ENCODE results near the gene TSPAN3.
A peak's percentile ranks its signal among the peaks of the same experiment; 100 is the strongest.

The TSPAN3 gene

GRCh38 chr15:77048135-77048876 is 22.6 kb downstream of the TSPAN3 start:
- no peak for DNase-seq

GRCh38 chr15:77046704-77047412 is 24.1 kb downstream of the TSPAN3 start:
- DNase-seq, result no peak

GRCh38 chr15:77045985-77046384 is 24.9 kb downstream of the TSPAN3 start:
- no peak for DNase-seq

- DNase-seq, result no peak
These were observed 26.5 kb downstream of the TSPAN3 start for GRCh38 chr15:77044228-77045042.

- DNase-seq, result no peak
These were observed 27.7 kb downstream of the TSPAN3 start for GRCh38 chr15:77042955-77043920.

- no peak for DNase-seq
These were observed 28.5 kb downstream of the TSPAN3 start for GRCh38 chr15:77042245-77042919.

GRCh38 chr15:77040673-77041072 is 30.2 kb downstream of the TSPAN3 start:
- peak; percentile 2 for DNase-seq

- no peak for DNase-seq
These were observed 31.1 kb downstream of the TSPAN3 start for GRCh38 chr15:77039848-77040247.

- no peak for DNase-seq
These were observed 31.7 kb downstream of the TSPAN3 start for GRCh38 chr15:77039217-77039533.

- DNase-seq, result peak; percentile 3
These were observed 32.3 kb downstream of the TSPAN3 start for GRCh38 chr15:77038312-77039216.

- peak; percentile 2 for DNase-seq
These were observed 33.3 kb downstream of the TSPAN3 start for GRCh38 chr15:77037388-77038209.

GRCh38 chr15:77036537-77037387 is 34.1 kb downstream of the TSPAN3 start:
- DNase-seq, result no peak

- no peak for DNase-seq
These were observed 34.9 kb downstream of the TSPAN3 start for GRCh38 chr15:77035999-77036471.

- peak; percentile 2 for DNase-seq
These were observed 35.3 kb downstream of the TSPAN3 start for GRCh38 chr15:77035584-77035983.

- peak; percentile 61 for DNase-seq
These were observed 36.0 kb downstream of the TSPAN3 start for GRCh38 chr15:77034695-77035489.

GRCh38 chr15:77033729-77034671 is 36.9 kb downstream of the TSPAN3 start:
- DNase-seq, result peak; percentile 2

GRCh38 chr15:77033417-77033728 is 37.5 kb downstream of the TSPAN3 start:
- no peak for DNase-seq

Measured in CD4-positive, alpha-beta T cell treated with Interleukin-17A for 4 hours (primary cell).